IPS DF 19.7 (cell line): ENCODE measurements around the gene SDK1.

ENCODE experiments used
- DNase-seq: peaks from one replicate; pipeline ENCODE4 v3.0.0-alpha.2; 2013; ENCODE audit warnings: low read depth, low spot score

SDK1 gene

DNA sequence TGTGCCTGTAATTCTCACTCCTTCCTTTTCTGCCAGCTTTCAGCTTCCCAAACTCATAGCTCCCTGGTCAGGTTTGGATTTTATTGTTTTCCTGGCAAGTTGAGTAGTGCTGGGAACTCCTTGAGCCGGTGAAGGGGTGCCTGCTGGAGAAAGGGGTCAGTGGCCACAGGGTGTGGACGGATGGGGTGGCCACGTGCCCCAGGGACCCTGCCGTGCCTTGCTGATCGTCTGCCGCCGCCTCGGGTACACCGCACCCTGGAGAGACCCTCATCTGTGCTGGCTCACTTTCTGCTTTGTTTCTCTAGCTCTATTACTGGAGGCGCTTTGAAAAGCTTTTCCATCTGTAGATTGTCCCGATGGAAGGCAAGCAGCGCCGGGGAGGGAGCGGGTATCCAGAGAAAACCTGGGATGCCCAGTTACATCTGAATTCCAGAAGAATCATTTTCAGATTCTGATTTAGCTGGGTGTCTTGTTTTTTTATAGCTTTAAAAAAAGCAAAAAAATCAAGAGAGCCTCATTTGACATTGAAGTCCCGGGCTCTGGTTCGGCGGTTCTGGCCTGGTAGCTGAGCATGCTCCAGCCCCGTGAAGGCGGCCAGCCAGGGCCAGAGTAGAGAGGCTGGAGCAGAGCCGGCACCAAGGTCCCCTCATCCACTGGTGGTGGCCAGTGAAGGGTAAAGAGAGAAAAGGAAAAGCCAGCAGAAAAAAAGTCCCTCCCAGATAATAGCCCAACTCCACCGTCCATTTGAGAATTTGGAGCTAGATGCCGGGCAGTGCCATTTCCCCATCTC is 870.1 kb downstream of the SDK1 start:
- no peak for DNase-seq

DNA sequence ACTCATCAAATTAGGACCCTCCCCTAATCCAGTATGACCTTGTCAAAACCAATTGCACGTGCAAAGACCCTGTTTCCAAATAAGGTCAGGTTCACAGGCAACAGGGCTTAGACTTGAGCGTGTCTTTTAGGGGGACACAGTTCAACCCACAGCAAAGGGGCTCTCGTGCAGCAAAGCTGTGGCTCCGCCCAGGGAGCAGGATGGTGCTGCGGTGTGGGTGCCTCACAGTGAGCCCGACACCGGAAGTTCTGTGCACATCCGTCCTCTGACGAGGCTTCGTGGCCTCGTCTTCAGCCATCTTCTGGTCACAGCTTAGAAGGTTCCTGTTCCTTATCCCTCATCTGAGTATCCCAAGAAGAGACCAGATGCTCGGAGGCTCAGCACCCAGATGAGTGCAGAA is 871.8 kb downstream of the SDK1 start:
- DNase-seq: no peak

- no peak for DNase-seq
Measured at GRCh38 chr7:4173615-4174014, 872.6 kb downstream of the SDK1 start.

GRCh38 chr7:4174016-4174415 is 873.0 kb downstream of the SDK1 start:
- no peak for DNase-seq

- no peak for DNase-seq
Measured at GRCh38 chr7:4174451-4174850, 873.4 kb downstream of the SDK1 start.

DNA sequence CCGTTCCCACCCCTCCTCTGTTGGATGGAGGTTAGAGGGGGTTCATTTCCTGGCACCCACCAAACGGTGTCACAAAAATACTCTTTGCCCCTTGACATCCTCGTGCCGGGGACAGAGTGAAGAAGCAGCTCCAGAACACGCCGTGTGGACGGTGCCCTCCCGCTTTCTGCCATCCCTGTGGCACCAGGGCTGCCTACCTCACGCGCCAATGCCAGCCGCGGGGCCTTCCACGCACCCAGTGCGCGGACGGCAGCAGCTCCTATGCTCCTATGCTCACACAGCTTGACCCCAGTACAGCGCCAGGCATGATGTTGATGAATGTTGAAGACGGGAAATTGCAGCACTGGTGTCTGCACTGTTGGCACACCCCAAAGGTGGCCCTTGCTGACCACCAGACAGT is 873.8 kb downstream of the SDK1 start:
- no peak for DNase-seq

- no peak for DNase-seq
Measured at GRCh38 chr7:4175346-4175973, 874.4 kb downstream of the SDK1 start.

GRCh38 chr7:4177001-4177400 is 875.9 kb downstream of the SDK1 start:
- no peak for DNase-seq

GRCh38 chr7:4178416-4178815 is 877.4 kb downstream of the SDK1 start:
- no peak for DNase-seq

DNA sequence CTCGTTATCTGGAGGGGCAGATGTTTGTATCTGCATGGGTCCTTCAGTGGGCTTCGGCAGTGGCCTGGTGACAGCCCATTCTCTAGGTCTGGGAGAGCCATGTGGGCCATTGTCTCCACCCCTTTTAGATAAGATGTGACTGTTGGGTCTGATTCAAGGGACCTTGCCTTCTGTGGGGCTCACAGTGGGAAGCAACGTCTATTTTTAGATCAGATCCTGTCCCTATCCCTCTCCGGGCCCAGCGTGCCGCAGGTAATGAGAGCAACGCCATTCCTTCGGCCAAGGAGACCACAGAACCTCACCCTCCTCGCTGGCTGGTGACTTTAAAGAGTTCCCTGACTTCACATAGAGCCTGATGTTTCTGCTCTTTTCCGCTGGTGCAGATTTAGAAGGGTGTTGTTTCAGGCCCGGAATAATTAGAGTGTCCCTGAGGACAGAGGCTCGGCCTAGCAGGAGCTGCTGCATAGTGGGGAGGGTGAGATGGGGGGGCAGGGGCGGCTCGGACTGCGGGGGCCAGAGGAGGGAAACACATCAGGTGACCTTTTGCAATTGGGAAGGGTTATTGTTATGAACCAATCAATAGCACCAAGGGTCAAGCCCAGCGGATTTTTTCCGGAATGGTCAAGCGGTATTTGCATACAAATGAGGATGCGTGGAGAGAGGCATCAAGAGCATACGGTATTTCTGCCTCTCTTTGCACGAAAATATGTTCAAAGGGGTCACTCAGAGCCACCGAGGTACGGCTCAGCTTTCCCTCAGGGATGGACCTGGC is 878.0 kb downstream of the SDK1 start:
- no peak for DNase-seq

GRCh38 chr7:4179688-4180380 is 878.8 kb downstream of the SDK1 start:
- no peak for DNase-seq

DNA sequence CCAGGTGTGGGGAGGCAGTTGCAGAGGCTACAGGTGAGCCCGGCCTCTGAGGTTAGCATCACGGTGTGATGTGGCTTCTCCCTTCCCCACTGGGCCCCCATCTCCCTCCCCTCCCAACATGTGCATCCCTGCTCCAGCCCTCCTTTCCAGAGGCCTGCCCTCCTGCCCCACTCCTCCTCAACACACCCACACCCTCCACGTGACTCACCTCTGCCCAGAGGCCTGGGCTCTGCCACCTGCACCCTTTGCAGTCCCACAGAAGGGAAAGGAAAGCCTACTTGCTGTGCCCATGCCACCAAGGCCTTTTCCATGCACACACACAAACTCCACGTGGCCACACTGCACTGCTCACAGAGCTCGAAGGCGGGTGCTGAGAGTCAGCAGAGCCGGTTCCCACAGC is 880.4 kb downstream of the SDK1 start:
- no peak for DNase-seq

DNA sequence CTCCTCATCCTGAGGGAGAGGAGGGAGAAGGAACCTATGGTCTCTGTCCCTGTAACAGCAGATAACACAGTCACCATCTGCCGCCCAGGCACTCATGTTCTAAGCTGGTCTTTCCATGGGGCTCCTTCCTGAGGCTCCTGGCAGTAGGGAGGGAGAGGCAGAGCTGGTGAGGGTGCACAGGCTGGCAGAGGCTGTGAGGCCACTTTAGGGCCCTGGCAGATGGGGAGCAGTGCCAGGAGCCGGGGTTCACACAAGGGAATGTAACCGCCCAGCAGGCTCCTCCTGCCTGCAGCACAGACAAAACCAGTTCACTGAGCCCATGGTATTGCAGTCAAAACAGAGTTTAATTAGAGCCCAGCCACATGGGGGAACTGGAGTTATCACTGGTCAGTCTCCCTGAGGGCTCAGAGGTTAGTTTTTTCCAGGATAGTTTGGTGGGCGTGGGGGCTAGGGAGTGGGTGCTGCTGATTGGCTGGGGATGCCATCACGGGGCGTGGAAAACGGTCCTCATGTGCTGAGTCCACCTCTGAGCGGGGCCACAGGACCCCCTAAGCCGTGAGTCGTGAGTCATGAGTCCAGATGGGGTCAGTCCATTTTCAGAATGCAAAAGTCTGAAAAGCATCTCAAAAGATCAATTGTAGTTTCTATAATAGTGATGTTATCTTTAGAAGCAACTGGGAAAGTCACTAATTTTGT is 881.7 kb downstream of the SDK1 start:
- DNase-seq: no peak

DNA sequence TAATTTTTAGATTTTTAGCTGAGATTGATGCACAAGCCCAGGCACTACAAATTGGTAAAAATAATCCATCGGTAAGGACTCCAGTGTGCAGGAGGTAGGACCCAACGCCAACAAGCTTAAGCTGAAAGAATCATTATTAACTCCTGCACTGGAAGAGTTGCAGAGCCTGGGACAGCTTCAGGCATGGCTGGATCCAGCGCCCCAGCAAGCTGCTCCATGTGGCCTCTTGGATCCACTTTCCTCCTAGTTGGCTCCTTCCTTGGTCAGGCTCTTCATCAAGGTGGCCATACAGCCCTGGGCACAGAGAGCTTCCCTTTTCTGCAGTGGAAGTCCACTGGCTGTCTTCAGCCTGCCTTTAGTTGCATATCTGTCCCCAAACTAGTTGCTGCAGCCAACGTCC is 883.6 kb downstream of the SDK1 start:
- DNase-seq: no peak

GRCh38 chr7:4185136-4185535 is 884.1 kb downstream of the SDK1 start:
- DNase-seq: no peak

DNA sequence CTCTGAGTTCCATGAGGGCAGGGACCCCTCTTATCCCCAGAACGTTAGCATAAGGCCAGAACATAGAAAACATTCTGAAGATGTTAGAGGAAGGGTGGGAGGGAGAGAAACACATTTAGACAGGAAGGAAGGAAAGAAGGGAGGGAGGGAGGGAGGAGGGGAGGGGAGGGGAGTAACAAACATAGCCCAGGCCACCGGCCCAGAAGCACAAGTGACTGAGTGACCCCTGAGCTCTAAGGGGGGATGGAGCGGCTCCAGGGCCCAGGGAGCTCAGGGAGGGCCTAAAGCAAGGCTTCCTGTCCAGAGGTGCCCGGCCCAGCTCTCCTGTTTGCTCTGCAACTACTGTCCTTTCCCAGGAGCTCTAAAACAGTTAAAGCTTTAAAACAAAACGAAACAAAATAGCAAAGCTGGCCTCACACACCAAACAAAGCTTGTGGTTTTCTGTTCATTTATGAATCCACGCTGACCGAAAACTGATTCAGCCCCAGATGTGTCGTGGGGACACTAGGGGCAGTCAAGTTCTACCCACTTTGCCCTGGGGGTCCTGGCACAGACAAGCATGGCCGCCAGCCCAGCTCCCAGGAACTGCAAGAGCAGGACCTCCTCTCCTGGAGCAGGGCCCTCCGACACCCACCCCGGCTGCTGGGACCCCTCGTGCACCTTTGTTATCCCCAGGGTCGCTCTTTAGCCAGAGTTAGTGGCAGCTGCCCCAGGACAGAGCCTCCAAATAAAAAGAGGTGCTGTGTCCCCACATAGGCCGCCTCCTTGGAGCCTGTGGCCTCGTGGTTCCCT is 884.9 kb downstream of the SDK1 start:
- DNase-seq: no peak

DNA sequence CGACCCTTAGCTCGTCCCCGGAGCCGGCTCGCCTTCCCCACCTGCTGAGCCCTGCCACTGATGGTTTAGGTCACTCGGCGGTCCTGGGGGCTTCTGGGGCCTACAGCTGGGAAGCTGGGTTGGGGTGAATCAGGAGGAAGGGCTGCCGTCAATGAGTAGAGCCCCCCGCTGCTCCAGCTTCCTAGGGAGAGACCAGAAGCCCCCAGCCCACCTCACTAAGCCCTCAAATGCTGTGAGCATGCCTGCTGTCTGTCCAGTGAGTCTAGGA is 885.4 kb downstream of the SDK1 start:
- no peak for DNase-seq

DNA sequence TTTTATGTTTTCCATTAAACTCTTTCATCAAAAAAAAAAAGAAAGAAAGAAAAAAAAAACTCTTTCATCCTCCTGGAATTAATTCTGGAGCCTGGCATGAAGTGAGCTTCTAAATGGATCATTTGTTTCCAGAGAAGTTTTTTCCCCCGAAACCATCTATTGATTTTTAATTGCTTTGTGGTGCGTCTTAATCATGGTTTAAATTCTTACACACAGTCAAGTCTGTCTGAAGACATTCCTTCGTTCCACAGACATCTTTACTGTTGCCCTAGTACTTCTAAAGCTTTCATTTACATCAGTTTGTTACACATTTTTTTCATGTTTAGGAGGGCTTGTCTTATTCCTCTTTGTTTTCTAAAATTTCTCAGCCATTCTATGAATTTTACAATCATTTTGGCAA is 887.6 kb downstream of the SDK1 start:
- DNase-seq: no peak

DNA sequence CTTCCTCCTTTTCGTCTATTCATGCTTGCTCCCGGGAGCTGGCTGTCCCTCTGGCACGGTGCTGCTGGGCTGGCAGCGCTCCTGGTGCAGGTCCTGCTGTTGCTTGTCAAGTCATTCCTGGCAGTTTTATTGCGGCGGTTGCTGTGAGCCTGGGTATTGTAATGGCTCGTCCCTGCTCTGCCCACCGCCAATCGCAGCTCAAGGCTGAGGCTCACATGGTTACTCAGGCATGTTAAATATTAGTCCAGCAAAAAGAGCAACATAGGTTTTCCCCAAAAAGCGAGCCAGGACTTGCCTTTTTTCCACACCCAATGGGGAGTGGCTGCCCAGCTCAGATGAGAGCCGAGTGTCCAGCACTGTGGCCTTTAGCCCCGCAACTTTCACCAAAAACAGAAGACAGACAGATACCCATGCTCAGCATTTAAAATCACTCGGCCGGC is 888.1 kb downstream of the SDK1 start:
- no peak for DNase-seq

- DNase-seq: no peak
Measured at GRCh38 chr7:4190010-4190981, 889.2 kb downstream of the SDK1 start.
